HPDE6-E6E7 (cell line): ENCODE results near the gene PRKAR1B.
"Not testable (repeated sequence)": the region's sequence is repeated elsewhere in the genome, so short reads cannot be mapped to it uniquely, and the experiment has no call there.

Experiments used
- DNase-seq: peaks from one replicate; pipeline ENCODE4 v3.0.0; 2011; ENCODE audit warnings: missing footprints; ENCODE audit errors: extremely low spot score

The PRKAR1B gene

GRCh38 chr7:621572-622285 lies 105.4 kb downstream of the PRKAR1B start:
- peak; percentile 22 for DNase-seq

GRCh38 chr7:620885-621284 lies 106.2 kb downstream of the PRKAR1B start:
- DNase-seq = no peak

- peak; percentile 22 for DNase-seq
These were observed 107.0 kb downstream of the PRKAR1B start for GRCh38 chr7:620056-620455.

GRCh38 chr7:619368-619840 lies 107.7 kb downstream of the PRKAR1B start:
- no peak for DNase-seq

GRCh38 chr7:618539-619367 lies 108.3 kb downstream of the PRKAR1B start:
- DNase-seq = no peak

GRCh38 chr7:617614-618538 lies 109.2 kb downstream of the PRKAR1B start:
- DNase-seq = no peak

GRCh38 chr7:613442-614140 lies 113.5 kb downstream of the PRKAR1B start:
- DNase-seq = peak; percentile 80

GRCh38 chr7:611837-612236 lies 115.2 kb downstream of the PRKAR1B start:
- not testable (repeated sequence) for DNase-seq

- no peak for DNase-seq
These were observed 115.7 kb downstream of the PRKAR1B start for GRCh38 chr7:611281-611810.

- DNase-seq = no peak
These were observed 116.4 kb downstream of the PRKAR1B start for GRCh38 chr7:610531-611280.

GRCh38 chr7:610141-610530 lies 116.9 kb downstream of the PRKAR1B start:
- no peak for DNase-seq

- DNase-seq = no peak
These were observed 117.7 kb downstream of the PRKAR1B start for GRCh38 chr7:609365-609764.

- no peak for DNase-seq
These were observed 118.1 kb downstream of the PRKAR1B start for GRCh38 chr7:608954-609353.

GRCh38 chr7:608361-608760 lies 118.7 kb downstream of the PRKAR1B start:
- DNase-seq = no peak

- DNase-seq = no peak
These were observed 119.1 kb downstream of the PRKAR1B start for GRCh38 chr7:607938-608337.

GRCh38 chr7:605661-606450 lies 121.2 kb downstream of the PRKAR1B start:
- no peak for DNase-seq

GRCh38 chr7:604884-605531 lies 122.1 kb downstream of the PRKAR1B start:
- no peak for DNase-seq

GRCh38 chr7:604001-604883 lies 122.8 kb downstream of the PRKAR1B start:
- peak; percentile 14 for DNase-seq
